Smooth muscle cell (in vitro differentiated cells): Measurements from ENCODE around the gene ICOSLG. TPM values are rescaled to one million over a fixed set of nuclear protein-coding genes. Genes with fewer than 3 reads are reported as not detected.
"Not testable (repeated sequence)": the region's sequence is repeated elsewhere in the genome, so short reads cannot be mapped to it uniquely, and the experiment has no call there.

ENCODE experiments used
- DNase-seq: peaks from one replicate; lab custom pipeline; 2025; ENCODE audit not compliant: unreplicated experiment; lab: John Stamatoyannopoulos, UW
- H2AFZ ChIP-seq: fragments of 200-600 bp; sonication (generic); 2 replicates; pipeline ENCODE4 v1.6.0; 2016; ENCODE audit warnings: antibody characterized with exemption, low read depth, mild to moderate bottlenecking
- H3F3A ChIP-seq: fragments of 200-600 bp; sonication (generic); 2 replicates; pipeline ENCODE4 v1.6.0; 2017; ENCODE audit warnings: antibody characterized with exemption, low read depth
- H3K27ac ChIP-seq: fragments of 200-600 bp; sonication (generic); 2 replicates; pipeline ENCODE4 v1.5.1; 2016; ENCODE audit warnings: low read depth, mild to moderate bottlenecking
- H3K27me3 ChIP-seq: fragments of 200-600 bp; sonication (generic); 2 replicates; pipeline ENCODE4 v1.6.1; 2016; ENCODE audit warnings: low read depth, mild to moderate bottlenecking
- H3K36me3 ChIP-seq: fragments of 200-600 bp; sonication (generic); 2 replicates; pipeline ENCODE4 v1.5.1; 2016; ENCODE audit warnings: low read depth
- H3K4me1 ChIP-seq: fragments of 200-600 bp; sonication (generic); 2 replicates; pipeline ENCODE4 v1.5.1; 2016; ENCODE audit warnings: low read depth
- H3K4me2 ChIP-seq: fragments of 200-600 bp; sonication (generic); 2 replicates; pipeline ENCODE4 v1.6.0; 2016; ENCODE audit warnings: mild to moderate bottlenecking
- H3K4me3 ChIP-seq: fragments of 200-600 bp; sonication (generic); 2 replicates; pipeline ENCODE4 v1.5.1; 2016; ENCODE audit warnings: mild to moderate bottlenecking
- H3K79me2 ChIP-seq: fragments of 200-600 bp; sonication (generic); 2 replicates; pipeline ENCODE4 v1.6.0; 2016; ENCODE audit warnings: low read depth, mild to moderate bottlenecking
- H3K9ac ChIP-seq: fragments of 200-600 bp; sonication (generic); 2 replicates; pipeline ENCODE4 v1.6.0; 2016; ENCODE audit warnings: low read depth
- H3K9me3 ChIP-seq: fragments of 200-600 bp; sonication (generic); replicated peaks from 2 replicates; pipeline ENCODE4 v1.5.1; 2016; ENCODE audit warnings: low read depth
- H4K20me1 ChIP-seq: fragments of 200-600 bp; sonication (generic); 2 replicates; pipeline ENCODE4 v1.6.0; 2016; ENCODE audit warnings: low read depth
- WGBS: methylation state at CpG from one replicate; pipeline ENCODE4 v1.1.7; 2016; ENCODE audit warnings: low lambda C conversion rate; 5-methylcytosine and 5-hydroxymethylcytosine counted together
- polyA plus RNA-seq: library from polyadenylated mRNA; unstranded; fragments of >200 nt; fragmentation: Nextera tagmentation; extraction: Ambion mirVana; gene quantifications from 2 replicates; pipeline ENCODE4 v1.2.1, GENCODE V29; 2016
- total RNA-seq: library from RNA; depleted of rRNA; stranded (reverse); fragments of >200 nt; gene quantifications from 2 replicates; pipeline ENCODE4 v1.2.3, GENCODE V29; 2014

The ICOSLG gene
- total and polyA plus RNA-seq, 2 experiments from 2014 or later = 1.0 to 1.3 TPM

- not testable (repeated sequence) for DNase-seq, H3K27ac ChIP-seq
- no CpG with 5 or more reads among the region's 13 CpGs for WGBS
Observed at GRCh38 chr21:44228109-44228508, 12.6 kb downstream of the ICOSLG start.

GRCh38 chr21:44227614-44228013, 13.1 kb downstream of the ICOSLG start:
- not testable (repeated sequence) for H3K36me3 ChIP-seq, H3K4me1 ChIP-seq, H3K79me2 ChIP-seq, H3K9ac ChIP-seq, H3K27me3 ChIP-seq, H3K4me2 ChIP-seq, H2AFZ ChIP-seq, H3K9me3 ChIP-seq, H4K20me1 ChIP-seq, H3K4me3 ChIP-seq, H3F3A ChIP-seq, DNase-seq, H3K27ac ChIP-seq
- 80% methylated on average over 4 of the region's 9 CpGs for WGBS

More at GRCh38 chr21:44228109-44228508, 12.6 kb downstream of the ICOSLG start:
- not testable (repeated sequence) for H3K36me3 ChIP-seq, H3K9ac ChIP-seq, H3F3A ChIP-seq, H3K79me2 ChIP-seq, H3K4me2 ChIP-seq, H2AFZ ChIP-seq, H3K4me3 ChIP-seq, H3K4me1 ChIP-seq, H4K20me1 ChIP-seq, H3K27me3 ChIP-seq, H3K9me3 ChIP-seq

GRCh38 chr21:44225605-44226004, 15.1 kb downstream of the ICOSLG start:
- not testable (repeated sequence) for H3K4me1 ChIP-seq, DNase-seq, H3K9me3 ChIP-seq, H3K27ac ChIP-seq, H3K4me2 ChIP-seq, H3K9ac ChIP-seq, H3K27me3 ChIP-seq, H3F3A ChIP-seq, H3K36me3 ChIP-seq, H4K20me1 ChIP-seq, H3K4me3 ChIP-seq, H2AFZ ChIP-seq, H3K79me2 ChIP-seq
- no CpG with 5 or more reads among the region's 6 CpGs for WGBS

GRCh38 chr21:44223334-44223733, 17.4 kb downstream of the ICOSLG start:
- not testable (repeated sequence) for H3K36me3 ChIP-seq, H3F3A ChIP-seq, H2AFZ ChIP-seq, H3K4me2 ChIP-seq, H3K9ac ChIP-seq, H4K20me1 ChIP-seq, H3K27ac ChIP-seq, DNase-seq, H3K27me3 ChIP-seq, H3K4me1 ChIP-seq, H3K79me2 ChIP-seq, H3K9me3 ChIP-seq, H3K4me3 ChIP-seq
- no CpG with 5 or more reads among the region's 5 CpGs for WGBS

GRCh38 chr21:44220674-44221073, 20.1 kb downstream of the ICOSLG start:
- not testable (repeated sequence) for DNase-seq, H3F3A ChIP-seq, H4K20me1 ChIP-seq, H3K9me3 ChIP-seq, H2AFZ ChIP-seq, H3K27me3 ChIP-seq, H3K4me3 ChIP-seq, H3K4me1 ChIP-seq, H3K4me2 ChIP-seq, H3K79me2 ChIP-seq, H3K36me3 ChIP-seq, H3K9ac ChIP-seq, H3K27ac ChIP-seq
- no CpG with 5 or more reads among the region's 18 CpGs for WGBS

GRCh38 chr21:44218461-44218860, 22.3 kb downstream of the ICOSLG start:
- not testable (repeated sequence) for H4K20me1 ChIP-seq, H2AFZ ChIP-seq, DNase-seq, H3K27me3 ChIP-seq, H3K79me2 ChIP-seq, H3K9ac ChIP-seq, H3K27ac ChIP-seq, H3K4me1 ChIP-seq, H3K9me3 ChIP-seq, H3F3A ChIP-seq, H3K36me3 ChIP-seq, H3K4me3 ChIP-seq, H3K4me2 ChIP-seq
- WGBS = no CpG with 5 or more reads among the region's 8 CpGs

- not testable (repeated sequence) for H3K9me3 ChIP-seq, H4K20me1 ChIP-seq, H3F3A ChIP-seq, H3K36me3 ChIP-seq, H3K79me2 ChIP-seq, H3K27me3 ChIP-seq, H3K9ac ChIP-seq, DNase-seq, H2AFZ ChIP-seq, H3K27ac ChIP-seq, H3K4me1 ChIP-seq, H3K4me3 ChIP-seq, H3K4me2 ChIP-seq
- WGBS = 100% methylated on average over 2 of the region's 2 CpGs
Observed at GRCh38 chr21:44211978-44212377, 28.8 kb downstream of the ICOSLG start.

GRCh38 chr21:44211574-44211973, 29.2 kb downstream of the ICOSLG start:
- not testable (repeated sequence) for H4K20me1 ChIP-seq, H2AFZ ChIP-seq, H3K9me3 ChIP-seq, H3K27me3 ChIP-seq, H3K4me1 ChIP-seq, H3K9ac ChIP-seq, H3K4me2 ChIP-seq, DNase-seq, H3F3A ChIP-seq, H3K4me3 ChIP-seq, H3K27ac ChIP-seq, H3K79me2 ChIP-seq, H3K36me3 ChIP-seq
- WGBS = no CpG with 5 or more reads among the region's 3 CpGs
